ENCODE results near the gene UNC50. TPM values are rescaled to one million over a fixed set of nuclear protein-coding genes. Genes with fewer than 3 reads are reported as not detected.

The UNC50 gene
- polyA plus RNA-seq, 2 of the 4 experiments (the other 2 are of a cell fraction) = 57.0 to 90.6 TPM

DNA sequence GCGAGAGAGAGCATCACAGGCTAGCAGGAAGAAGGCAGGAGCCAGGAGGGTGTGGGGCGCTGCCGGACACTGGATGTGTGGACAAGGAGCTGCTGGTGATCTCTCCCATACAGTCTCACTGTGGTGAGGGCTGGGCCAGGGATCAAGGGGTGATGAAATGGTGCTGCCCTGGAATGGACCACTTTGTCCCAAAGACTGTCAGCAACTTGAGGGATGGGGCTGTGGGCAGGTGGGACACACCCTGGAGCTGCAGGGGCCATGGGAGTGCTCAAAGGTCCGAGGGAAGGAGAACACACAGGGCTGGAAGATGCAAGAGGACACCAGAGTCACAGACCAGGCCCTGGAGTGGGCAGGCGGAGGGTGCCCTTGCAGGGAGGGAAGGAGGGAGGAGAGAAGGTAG is 38.0 kb upstream of the UNC50 start:
- DNase-seq (ENCODE audit: low read depth in 1 of 2, low spot score in 1 of 2) = no peak
- no peak overlapping the region for H3K27ac ChIP-seq
- no peaks in the 10 kb centered on the region for H3K9me3 ChIP-seq
- no peak for TF ChIP-seq RCOR1 (IDR thresholded peaks at IDR 0.05; ENCODE audit: low read depth, low read length)
- no peak for TF ChIP-seq HOXB13 (CRISPR knock-in tag; IDR thresholded peaks at IDR 0.05; ENCODE audit: low read depth)
- TF ChIP-seq HEYL (CRISPR knock-in tag; IDR thresholded peaks at IDR 0.05) = no peak
- no peak for TF ChIP-seq RARB (CRISPR knock-in tag; IDR thresholded peaks at IDR 0.05)
- no peak for TF ChIP-seq MAFK (IDR thresholded peaks at IDR 0.05; ENCODE audit: partially characterized antibody)
- no peak for TF ChIP-seq HDAC2 (IDR thresholded peaks at IDR 0.05)
- no peak for TF ChIP-seq CBX8 (IDR thresholded peaks at IDR 0.05)
- TF ChIP-seq NR3C1 (IDR thresholded peaks at IDR 0.05) = no peak
- no peak for TF ChIP-seq E2F6 (IDR thresholded peaks at IDR 0.05; ENCODE audit: borderline replicate concordance, low read depth)
- ATAC-seq = no peak
- ChIA-PET POLR2A (no interaction called here), CTCF (interaction anchor here (0.5 to 5.1 kb wide), 7 partner anchors 9 to 266 kb away, joined by 3 to 20 read pairs (median 9); no protein-coding TSS in a partner anchor)
- no peak overlapping the region for H3K4me3 ChIP-seq
- H3K4me1 ChIP-seq = no peaks in the 10 kb centered on the region
- no peak overlapping the region for H3K4me2 ChIP-seq
- FAIRE-seq = no peak
- 98% methylated on average over 5 of the region's 5 CpGs for WGBS (ENCODE audit: missing lambda C conversion rate)

DNA sequence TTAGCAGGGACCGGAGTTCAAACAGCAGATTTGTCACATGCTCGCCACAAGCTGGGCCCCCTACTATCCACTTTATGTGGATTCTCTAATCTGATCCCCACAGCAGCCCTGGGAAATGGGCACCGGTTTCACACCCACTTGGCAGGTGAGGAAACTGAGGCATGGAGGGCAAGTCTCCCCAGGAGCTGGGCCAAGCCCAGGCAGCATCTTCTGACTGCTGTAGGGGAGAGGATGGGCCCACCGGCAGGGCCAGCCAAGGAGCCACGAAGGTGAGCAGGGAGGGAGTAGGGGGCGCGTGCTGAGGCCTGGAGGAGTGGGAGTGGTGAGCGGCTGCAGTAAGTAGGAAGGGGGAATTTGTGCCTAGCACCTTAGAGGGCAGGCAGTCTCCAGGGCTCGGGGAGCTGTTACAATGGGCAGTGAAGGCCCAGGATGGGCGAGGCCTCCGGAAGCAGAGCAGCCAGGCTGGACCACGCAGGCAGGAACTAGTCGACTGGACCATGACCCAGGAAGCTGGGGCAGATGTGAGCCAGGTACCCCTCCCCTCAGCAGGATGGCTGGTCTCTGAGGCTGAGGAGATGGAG is 37.2 kb upstream of the UNC50 start:
- H3K4me2 ChIP-seq = no peak overlapping the region
- H3K4me3 ChIP-seq = no peak overlapping the region
- no peak for ATAC-seq
- 94% methylated on average over 13 of the region's 13 CpGs for WGBS (ENCODE audit: missing lambda C conversion rate)
- DNase-seq (ENCODE audit: low read depth in 1 of 2, low spot score in 1 of 2) = no peak
- POLR2A ChIA-PET = no interaction called here
- no peaks in the 10 kb centered on the region for H3K9me3 ChIP-seq
- CTCF ChIA-PET = interaction anchor here (2.4 to 5.1 kb wide), 4 partner anchors 8 to 159 kb away, joined by 9 to 20 read pairs (median 16); no protein-coding TSS in a partner anchor
- H3K4me1 ChIP-seq = no peaks in the 10 kb centered on the region
- FAIRE-seq = no peak
- H3K27ac ChIP-seq = no peak overlapping the region
- TF ChIP-seq BHLHE40 (IDR thresholded peaks at IDR 0.05; ENCODE audit: low read depth, low read length) (no peak), MAFK (IDR thresholded peaks at IDR 0.05; ENCODE audit: partially characterized antibody) (no peak), PHF8 (IDR thresholded peaks at IDR 0.05; ENCODE audit: borderline replicate concordance, low read depth) (no peak), TFCP2L1 (CRISPR knock-in tag; IDR thresholded peaks at IDR 0.05) (no peak), ELK1 (IDR thresholded peaks at IDR 0.05; ENCODE audit: low read depth, low read length) (no peak), EP300 (IDR thresholded peaks at IDR 0.05) (no peak), GATA3 (IDR thresholded peaks at IDR 0.05; ENCODE audit: borderline replicate concordance) (no peak), TP53 (CRISPR knock-in tag; IDR thresholded peaks at IDR 0.05) (no peak), HEYL (CRISPR knock-in tag; IDR thresholded peaks at IDR 0.05) (no peak), CHD2 (IDR thresholded peaks at IDR 0.05; ENCODE audit: low read length, partially characterized antibody) (no peak), BCL3 (IDR thresholded peaks at IDR 0.05) (no peak), CBX2 (IDR thresholded peaks at IDR 0.05; ENCODE audit: borderline replicate concordance, low read depth) (no peak), FOSB (CRISPR knock-in tag; IDR thresholded peaks at IDR 0.05) (no peak), ZC3H11A (IDR thresholded peaks at IDR 0.05) (no peak), EHMT2 (IDR thresholded peaks at IDR 0.05; ENCODE audit: low read depth) (no peak), POLR2A (IDR thresholded peaks at IDR 0.05; ENCODE audit: low read length) (no peak), KDM5A (IDR thresholded peaks at IDR 0.05) (no peak), ZSCAN20 (CRISPR knock-in tag; IDR thresholded peaks at IDR 0.05) (no peak), ZNF302 (CRISPR knock-in tag; IDR thresholded peaks at IDR 0.05) (no peak)
